GM23248 (cell line): Measurements from ENCODE around the gene HAPLN2.

Source experiments
- EZH2 ChIP-seq: fragments of 200-600 bp; sonication (generic); IDR thresholded peaks from 2 replicates; pipeline ENCODE4 v1.6.1; 2018; ENCODE audit warnings: antibody characterized with exemption, mild to moderate bottlenecking; ENCODE audit not compliant: insufficient read depth, poor library complexity, severe bottlenecking
- EZH2phosphoT487 ChIP-seq: fragments of 200-600 bp; sonication (generic); IDR thresholded peaks from 2 replicates; pipeline ENCODE4 v1.6.1; 2018; ENCODE audit warnings: antibody characterized with exemption, moderate library complexity, mild to moderate bottlenecking, low read depth; ENCODE audit not compliant: insufficient read depth

GRCh38 chr1:156608036-156608674 lies 11.1 kb upstream of the HAPLN2 start:
- TF ChIP-seq EZH2 = no peak
- TF ChIP-seq EZH2phosphoT487 = no peak
